Stimulated activated naive CD8-positive, alpha-beta T cell treated with anti-CD3 and anti-CD28 coated beads, Interleukin-15, Interleukin-2, amounts not matched to agents 100 U/mL and 50 U/mL, for 24 hours (primary cell): ENCODE data around the gene KLHL25.

Experiments used
- ATAC-seq: fragments of 150-1000 bp; cut with Tn5 transposase; one replicate; pipeline ENCODE4 v1.10.0; 2021
- DNase-seq: peaks from one replicate; pipeline ENCODE4 v3.0.0; 2021

Gene KLHL25

DNA sequence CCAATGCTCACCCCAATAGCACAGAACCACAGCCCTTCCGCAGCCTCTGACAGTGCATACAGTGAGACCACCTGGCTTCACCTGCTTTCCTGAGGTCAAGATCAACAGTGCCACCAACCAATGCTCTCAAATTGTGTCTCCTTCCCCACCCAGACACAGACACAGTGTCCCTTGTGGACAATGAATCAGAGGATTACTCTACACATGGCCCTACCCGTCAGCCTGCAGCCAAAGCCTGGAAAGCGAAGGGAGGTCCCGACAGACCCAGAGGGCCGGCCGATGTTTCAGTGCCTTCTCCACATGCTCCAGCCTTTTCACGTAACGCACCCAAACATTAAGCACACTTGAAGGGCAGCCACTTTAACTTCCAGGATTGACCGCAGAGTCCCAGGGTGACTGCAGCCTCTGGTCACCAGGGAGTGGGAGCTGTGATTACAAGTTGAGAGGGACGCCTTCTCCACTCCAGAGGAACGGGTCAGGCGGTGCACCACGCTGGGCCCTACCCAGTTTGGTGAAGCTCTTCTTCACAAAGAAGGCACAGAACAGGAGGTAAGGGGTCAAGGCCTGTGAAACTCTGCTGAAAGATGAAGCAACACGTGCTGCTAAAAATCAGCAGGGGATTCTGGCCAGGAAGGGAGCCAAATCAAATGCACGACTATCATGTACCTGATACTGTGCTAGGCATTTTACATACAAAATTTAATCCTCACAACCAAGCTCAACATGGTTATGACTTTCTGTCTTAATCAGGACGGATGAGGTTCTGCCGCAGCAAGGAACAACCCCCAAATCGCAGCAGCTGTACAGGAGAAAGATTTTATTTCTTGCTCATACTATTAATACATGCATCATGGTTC lies 17.2 kb downstream of the KLHL25 start:
- DNase-seq (no peak), ATAC-seq (no peak)

DNA sequence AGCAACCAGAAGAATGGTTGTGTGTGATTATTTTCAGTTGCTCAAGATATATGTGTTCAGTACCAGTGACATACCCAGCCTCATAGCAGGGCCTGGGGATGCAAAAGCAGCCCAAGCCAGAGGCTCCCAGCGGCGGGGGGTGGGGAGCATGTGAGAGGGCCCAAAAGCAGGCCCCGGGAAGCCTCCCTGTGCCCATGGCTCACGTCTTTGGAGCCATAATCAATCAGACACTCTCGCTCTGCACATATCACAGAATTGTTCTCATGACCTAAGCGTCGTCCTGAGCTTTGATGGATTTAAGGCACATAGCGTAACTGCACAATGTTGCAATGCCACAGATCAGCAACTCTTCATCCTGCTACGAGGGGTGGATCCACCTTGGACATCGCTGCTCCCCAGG lies 20.8 kb downstream of the KLHL25 start:
- DNase-seq (no peak), ATAC-seq (no peak)

DNA sequence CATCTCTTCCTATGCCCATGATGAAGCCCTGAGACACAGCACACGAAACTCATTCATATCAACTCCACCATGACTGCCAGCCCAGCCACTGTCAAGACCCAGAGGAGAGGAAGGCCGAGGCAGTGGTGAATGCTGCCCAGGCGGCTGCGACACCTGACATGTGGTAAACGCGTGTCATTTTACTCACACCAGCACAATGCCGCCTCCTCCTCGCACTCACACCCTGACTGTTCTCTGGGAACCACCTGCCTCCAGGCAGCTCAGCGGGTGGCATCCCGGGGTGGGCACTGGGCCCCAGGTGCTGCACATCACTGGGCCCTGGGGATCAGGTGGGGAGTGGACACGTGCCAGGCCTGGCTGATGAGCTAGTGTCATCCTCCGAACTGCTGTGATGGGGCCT lies 21.5 kb downstream of the KLHL25 start:
- DNase-seq (no peak), ATAC-seq (no peak)

DNA sequence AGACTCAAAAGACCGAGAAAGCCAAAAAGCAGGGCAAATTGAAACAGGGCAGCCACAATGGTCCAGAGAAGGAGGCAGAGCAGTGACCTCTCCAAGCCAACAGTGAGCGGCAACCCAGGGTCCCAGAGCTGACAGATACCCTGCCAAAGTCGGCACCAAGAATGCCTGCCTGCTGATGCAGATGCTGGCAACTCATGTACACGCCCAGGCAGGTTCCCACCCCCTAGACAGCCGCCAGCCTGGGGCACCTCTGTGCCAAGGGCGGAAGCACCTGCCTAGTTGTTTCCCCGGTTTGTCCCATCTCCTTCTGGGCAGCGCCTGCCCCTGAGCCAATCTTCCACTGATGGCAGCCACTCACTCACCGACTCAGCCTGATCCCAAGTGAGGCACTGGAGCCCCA lies 22.1 kb downstream of the KLHL25 start:
- no peak for DNase-seq
- no peak for ATAC-seq

DNA sequence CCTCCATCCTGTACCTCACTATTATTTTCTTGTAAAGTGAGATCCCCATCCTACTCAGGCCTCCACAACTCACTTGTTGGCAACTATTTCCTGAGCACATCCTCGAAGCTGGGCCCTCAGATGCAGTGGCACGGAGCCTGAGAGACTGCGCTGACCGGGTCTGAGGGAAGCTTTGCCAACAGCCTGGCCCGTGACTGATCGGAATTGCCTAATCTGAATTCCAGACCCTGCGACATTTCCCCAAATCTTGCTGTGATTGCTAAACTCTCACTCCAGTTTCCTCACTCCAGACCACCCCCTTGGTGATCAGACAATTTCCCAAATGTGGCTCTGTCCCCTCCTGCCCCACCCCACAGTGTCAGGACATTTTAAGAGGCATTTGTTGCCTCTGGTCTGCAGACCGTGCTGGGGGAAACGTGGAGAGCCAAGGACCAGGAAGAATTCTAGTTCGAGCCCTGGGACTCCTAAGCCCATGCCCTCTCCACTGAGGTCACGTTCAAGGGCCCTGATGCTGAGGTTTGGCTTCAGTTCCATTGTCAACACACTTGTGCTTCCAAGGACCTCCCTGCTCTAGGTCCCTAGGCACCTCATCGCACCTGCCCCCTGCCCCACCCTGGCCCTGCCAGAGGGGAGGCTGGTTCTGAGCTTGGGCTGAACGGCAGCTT lies 22.8 kb downstream of the KLHL25 start:
- no peak for ATAC-seq
- no peak for DNase-seq

DNA sequence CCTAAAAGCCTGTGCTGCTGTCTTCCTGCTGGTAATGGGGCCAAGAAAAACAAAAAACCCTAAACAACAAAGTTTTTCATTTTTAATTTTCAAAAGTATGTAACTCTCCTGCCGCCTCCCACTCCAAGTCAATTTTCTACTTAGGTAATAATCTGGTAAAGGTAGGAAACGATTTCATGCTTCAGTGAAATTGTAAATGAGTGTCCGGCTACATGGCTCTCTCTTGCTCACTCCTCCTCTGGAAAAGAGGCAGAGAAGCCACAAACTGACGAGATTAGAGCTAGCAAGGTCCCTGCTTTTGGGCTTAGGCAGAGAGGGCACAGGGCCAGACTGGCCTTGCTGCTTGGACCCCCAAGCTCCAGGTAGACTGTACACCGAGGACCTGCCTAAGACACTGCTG lies 23.5 kb downstream of the KLHL25 start:
- ATAC-seq: no peak
- no peak for DNase-seq

DNA sequence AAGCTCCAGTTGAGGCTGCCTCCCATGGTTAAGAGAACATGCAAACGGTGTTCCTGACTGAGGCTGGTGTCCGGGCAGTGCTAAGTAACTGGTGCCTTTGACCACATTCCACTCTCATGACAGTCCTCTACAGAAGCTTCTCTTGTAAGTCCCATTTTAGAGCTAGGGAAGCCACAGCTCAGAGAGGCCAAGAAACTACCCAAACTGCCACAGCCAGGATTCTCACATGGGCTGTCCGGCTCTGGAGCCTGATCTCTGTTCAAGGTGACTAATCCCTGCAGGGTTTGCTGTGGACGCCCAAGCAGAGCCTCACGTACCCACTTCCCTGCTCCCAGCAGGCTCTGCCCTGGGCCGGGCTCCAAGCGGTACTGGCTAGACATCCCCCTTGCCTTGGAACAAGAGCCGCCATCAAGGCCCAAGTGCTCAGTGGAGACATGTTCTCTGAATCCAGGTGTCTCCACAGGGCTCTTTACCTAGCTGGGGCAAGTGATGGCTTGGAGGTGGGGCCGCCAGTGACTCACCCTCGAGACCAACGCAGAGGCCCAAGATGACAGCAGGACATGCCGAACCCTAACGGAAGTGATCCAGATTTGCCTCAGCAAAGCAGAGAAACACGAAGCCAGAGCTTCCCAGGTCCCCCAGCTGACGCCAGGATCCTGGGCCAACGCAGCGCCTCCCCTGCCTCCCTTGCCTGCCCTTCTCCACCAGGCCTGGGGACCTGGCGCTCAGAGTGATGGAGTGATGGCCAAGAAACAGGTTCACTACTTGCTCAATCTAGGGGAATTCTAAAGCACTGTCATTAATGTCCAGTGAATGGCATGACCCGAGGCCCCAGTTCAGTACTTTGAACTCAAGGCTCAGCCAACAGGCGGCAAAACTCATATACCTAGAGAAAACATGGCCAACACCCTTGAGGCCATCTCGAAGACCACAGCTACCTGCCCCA lies 24.4 kb downstream of the KLHL25 start:
- no peak for DNase-seq
- no peak for ATAC-seq

DNA sequence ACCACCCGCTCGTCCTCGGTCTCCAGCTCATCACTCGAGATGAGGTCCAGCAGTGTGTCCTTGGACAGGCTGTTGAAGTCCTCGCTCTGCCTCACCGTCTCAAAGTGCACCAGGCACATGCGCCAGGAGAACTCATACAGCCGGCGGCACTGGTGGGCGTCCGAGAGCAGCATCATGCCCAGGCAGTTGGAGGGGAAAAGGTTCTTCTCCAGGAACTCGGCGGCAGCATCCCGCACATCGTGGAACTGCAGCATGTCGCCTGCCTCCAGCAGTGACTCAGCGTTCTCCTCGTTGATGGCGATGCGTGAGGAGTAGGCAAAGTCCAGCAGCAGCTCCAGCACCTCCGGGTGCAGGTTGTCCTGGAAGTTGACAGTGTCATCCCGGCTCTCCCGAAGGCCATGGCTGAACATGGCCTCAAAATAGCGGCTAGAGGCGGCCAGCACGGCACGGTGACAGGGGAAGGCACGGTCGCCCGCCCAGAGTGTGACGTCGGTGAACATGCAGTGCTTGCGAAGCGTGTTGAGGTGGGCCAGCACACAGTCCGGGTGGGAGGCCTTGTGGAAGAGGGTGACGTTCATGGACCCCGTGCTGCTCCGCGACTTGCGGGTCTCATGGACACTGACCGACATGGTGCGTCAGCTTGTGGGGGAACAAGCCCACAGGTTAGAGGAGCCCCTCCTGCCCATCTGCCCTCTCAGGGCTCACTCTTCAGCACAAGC lies 25.4 kb downstream of the KLHL25 start:
- no peak for ATAC-seq
- no peak for DNase-seq

DNA sequence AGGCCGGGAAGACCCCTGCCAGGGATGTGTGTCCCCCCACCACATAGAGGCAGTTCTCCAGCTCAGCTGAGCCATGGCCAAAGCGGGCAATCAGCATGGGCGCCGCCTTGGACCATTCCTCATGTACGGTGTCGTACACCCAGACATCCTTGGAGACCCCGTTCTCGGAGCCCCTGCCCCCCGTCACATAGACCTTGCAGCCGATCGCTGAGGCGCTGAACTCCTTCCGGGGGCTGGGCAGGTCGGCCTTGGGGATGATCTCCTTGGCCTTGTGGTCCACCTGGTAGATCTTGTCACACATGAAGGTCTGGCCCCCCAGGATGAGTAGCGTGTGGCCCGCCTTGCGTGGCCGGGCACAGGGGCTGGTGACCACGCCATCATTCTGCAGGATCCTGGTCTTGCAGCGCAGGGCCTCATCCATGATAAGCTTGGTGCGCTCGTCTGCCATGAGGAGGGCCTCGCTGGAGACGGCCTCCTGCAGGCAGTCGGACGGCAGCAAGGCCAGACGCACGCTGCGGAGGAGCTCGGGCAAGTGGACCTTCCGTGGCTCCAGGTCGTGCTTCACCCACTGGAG lies 26.0 kb downstream of the KLHL25 start:
- ATAC-seq: no peak
- no peak for DNase-seq

DNA sequence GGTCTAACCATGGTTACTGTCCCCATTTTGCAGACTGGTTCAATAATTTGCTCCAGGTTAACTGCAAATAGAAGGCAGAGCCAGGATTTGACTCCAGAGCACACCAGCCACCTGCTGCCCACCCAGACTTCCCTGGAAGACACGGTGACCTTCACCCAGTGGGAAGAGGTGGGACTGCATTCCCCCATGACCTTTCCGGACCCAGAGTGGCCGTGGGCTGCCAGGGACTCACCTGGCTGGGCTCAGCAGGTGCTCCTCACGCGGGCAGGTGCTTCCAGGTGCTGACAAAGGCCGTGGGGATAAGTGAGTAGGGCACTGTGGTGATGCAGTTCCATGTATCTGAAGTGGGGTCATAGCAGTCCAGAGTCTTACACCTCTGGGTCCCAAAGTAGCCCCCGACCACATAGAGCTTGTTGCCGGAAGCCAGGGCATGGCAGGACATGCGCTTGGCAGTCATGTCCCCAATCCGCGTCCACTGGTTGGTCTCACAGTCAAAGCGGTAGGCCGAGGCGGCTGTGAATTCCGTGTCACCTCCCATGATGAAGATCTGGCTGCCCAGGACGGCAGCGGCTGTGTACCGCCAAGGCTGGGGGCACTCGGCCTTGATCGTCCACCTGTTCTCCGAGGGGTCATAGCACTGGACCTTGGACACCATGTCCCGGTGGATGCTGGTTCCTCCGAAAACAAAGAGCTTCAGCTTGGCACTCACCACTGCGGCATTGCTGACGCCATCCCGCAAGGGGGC lies 26.8 kb downstream of the KLHL25 start:
- DNase-seq (no peak), ATAC-seq (no peak)

DNA sequence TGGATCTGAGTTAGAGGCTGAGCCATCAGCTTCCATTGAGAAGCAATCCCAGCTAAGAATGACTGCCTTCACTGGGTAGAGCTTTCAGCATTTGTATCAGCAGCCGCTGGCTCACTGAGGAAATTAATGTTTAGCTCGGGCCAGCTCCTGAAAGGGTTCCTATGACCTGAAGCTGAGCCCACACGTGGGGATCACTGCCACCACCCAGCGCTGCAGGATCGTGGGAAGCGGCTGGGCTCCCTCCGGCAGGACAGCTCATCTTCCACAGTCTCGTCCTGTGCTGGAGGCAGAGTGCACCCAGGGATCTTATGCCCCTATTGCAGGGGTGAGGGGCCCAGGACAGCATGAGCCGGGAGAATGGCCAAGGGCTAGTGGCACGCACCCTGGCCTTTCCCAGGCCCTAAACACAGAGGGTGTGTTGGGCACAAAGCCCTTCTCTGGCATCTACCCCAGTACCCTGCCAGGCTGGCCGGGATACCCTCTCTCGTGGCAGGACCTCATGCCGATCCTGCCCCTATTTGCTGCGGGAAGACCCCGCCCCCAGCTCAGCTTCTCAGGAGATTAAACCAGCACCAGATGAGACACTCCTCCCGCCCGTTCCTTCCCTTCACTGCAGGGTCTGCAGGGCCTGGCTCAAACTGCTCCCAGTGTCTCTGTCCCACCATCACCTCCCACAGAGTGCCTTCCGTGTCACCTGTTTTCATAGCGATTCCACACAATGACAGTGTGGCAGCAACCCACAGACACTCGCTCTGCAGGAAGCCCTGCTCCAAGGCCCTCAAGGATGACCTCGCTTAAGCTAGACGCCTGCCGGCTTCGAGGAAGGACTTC lies 28.5 kb downstream of the KLHL25 start:
- DNase-seq (no peak), ATAC-seq (no peak)

DNA sequence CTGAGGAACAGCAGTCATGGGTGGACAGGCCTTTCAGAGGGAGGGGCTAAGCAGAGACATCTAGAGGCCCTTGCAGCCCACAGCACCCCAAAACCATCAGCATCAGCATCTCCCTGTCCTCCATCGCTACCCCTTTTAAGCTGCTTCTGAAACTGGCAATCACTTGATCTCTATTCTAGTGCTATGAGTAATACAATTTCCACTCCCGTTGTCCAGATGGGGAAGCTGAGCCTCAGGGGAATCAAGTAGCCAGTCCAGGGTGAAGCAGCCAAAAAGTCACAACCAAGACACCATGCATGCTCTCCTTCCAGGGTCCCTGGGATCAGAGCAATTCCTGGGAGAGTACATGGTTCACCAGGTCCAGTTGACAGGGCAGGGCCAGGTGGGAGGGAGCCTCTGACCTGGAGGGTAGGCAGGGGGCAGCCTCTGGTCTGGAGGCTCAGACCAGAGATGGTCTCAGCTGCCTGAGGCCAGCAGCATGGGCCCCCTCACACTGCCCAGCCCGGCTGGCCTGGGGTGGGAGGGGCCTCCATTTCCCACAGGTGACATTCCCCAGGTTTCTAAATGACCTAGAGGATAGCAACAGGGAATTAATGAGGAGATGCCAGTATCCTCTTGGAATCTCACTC lies 30.0 kb downstream of the KLHL25 start:
- DNase-seq: no peak
- ATAC-seq: no peak

DNA sequence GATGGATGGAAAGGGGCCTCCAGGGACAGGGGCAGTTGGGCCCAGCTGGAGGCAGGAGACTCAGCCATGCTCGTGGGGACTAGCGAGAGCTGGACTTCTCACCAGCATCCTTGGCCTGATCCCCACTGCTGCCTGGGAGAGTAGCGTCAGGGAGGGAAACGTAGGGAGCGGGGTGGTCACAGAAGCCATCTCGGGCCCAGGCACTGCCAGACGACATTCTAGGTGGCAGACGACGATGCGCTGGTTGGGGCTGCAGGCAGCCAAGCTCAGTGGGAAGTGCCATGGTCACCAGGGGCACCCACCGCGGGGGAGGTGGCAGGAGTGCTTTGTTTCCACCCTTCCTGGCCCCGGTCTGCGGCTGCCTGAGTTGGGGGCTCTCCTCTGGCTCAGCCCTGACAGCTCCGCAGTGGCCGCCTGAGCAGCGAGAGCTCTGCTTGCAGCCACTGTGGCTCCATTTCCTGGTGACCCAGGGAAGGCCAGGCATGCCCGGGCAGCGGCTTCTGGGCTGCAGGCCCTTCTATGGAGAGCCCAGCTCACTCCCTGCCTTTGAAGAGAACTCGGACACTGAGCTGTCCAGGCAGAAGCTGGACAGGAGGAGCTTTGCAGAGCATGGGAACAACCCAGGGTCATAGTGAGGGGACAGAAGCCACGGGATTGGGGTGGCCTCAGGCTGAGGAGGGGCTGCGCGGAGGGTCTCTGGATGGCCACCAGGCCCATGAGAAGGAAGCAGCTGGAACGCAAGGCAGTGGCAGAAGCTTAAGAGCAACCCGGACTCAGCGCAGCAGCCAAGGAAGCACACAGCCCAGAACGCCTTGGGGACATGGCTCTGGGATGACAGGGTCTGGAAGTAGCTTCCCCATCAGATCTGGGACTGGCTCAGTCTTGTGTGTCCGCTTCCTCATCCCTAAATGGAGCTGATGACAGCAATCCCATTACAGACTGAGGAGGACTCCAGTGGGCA lies 30.8 kb downstream of the KLHL25 start:
- DNase-seq (no peak), ATAC-seq (no peak)

DNA sequence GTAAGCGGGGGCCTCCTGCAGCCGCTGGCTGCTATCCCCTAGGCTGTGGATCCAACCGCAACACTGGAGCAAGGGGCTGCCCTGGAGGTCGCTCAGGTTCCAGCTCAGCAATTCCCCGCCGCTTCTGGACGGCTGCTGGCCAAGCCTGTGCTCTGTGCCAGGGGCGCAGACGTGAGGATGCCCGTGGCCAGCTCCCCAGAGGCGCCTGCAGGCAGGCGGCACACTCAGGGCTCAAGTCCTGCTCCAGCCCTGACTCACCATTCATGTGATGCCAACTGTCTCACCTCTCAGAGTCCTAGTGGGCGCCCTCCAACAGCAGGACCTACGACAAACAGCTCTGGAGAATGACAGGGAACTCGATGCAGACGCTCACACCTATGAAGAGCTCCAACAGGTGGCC lies 31.6 kb downstream of the KLHL25 start:
- DNase-seq (no peak), ATAC-seq (no peak)

DNA sequence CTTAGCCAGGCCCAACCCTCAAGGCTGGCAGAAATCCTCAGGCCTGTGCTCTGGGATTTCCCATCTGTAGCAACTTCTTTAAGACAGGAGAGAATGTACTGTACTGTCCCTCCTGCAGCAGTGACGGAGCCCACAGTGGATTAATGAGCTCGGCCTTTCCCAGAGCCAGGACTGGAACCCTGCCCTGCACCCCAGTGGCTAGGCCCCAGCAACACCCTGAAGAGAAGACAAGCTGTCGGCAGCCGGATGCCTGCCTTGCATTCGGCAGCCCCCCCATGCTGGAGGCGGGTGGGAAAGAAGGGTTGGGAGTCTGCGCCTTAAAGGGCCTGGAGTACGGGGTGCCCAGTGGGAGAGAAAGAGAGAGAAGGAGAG lies 32.0 kb downstream of the KLHL25 start:
- ATAC-seq (no peak), DNase-seq (no peak)

DNA sequence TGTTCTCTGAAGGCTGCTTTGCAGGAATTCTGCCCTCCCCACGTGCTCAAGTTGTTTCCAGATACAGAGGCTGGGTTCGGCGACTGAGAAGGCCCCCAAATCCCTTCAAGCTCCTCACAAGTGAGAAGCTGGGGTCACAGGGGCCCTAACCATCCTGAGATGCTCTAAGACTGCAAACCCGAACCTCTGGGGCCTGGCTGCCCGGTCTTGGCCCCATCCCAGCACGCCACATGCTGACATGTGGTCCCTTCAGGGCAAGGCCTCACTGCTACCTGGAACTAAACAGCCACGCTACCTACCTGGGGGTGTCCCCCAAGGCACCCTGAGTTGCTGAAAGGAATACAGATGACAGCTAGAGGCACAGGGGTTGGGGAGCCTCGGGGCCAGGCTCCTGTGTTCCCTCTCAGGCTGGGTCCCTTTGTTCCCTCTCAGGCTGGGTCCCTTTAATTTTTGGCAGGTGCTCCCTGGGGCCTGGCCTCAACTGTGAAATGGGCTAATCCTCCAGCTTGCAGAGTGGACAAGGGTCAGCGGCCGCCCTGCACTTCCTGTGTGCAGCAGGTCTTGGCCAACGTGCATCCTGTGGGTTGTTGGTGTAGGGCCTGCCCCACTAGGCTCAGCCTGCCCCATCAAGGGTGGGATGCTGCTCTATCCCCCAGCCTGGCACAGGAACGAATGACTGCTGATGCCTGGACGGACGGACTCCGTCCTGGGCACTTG lies 32.5 kb downstream of the KLHL25 start:
- DNase-seq: no peak

DNA sequence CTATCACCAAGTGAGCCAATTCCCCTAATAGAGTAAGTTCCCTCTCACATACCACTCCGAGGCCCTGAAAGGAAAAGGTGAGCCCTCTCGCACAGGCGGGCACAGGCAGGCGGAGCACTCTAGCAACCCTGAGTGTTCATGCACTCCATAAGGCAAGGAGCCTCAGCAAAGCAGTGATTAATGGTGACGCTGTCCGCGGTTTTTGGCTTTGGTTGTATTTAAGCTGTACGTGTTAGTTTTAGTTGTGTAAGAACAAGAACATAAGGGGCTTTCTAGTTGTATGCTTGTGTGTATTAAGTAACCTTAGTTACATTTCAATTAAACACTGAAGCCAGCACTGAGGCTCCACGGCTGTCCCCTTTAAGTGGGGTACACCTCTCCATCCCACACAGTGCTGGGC lies 33.1 kb downstream of the KLHL25 start:
- ATAC-seq (no peak), DNase-seq (no peak)

More for the DNA sequence above, 32.5 kb downstream of the KLHL25 start:
- ATAC-seq: no peak
